Measurements from ENCODE around the gene SLC41A3.

GRCh38 chr3:126125781-126126251 lies 41.9 kb upstream of the SLC41A3 start:
- no peak for TF ChIP-seq CTCF (IDR thresholded peaks at IDR 0.05)
- no peak for TF ChIP-seq POLR2A (IDR thresholded peaks at IDR 0.05)
- no peak for TF ChIP-seq POLR2AphosphoS5 (IDR thresholded peaks at IDR 0.05)
- no peak for TF ChIP-seq EP300 (IDR thresholded peaks at IDR 0.05)

All from gastroesophageal sphincter (tissue), 3 donors.